A673 (cell line): ENCODE data around the gene PELI1. TPM values are rescaled to one million over a fixed set of nuclear protein-coding genes. Genes with fewer than 3 reads are reported as not detected.
"Not testable (repeated sequence)": the region's sequence is repeated elsewhere in the genome, so short reads cannot be mapped to it uniquely, and the experiment has no call there.

Source experiments
- BruUV-seq: library from RNA; stranded (reverse); fragments of 400-500 nt; replicated peaks from 2 replicates; lab custom pipeline; 2021; lab: Mats Ljungman, UMichigan
- CTCF ChIA-PET: fragments of 300-600 bp; sonication (Branson Sonifier 250); formaldehyde crosslinking; loops from one replicate; lab custom pipeline; 2022; ENCODE audit warnings: antibody characterized with exemption; lab: Charles Lee
- POLR2A ChIA-PET: fragments of 300-600 bp; sonication (Branson Sonifier 250); formaldehyde crosslinking; loops from one replicate; lab custom pipeline; 2022; ENCODE audit warnings: antibody characterized with exemption; ENCODE audit not compliant: low non-redundant PET; lab: Charles Lee
- DNase-seq: peaks from one replicate; pipeline ENCODE4 v3.0.0-alpha.2; 2015; ENCODE audit warnings: low spot score
- H3K27ac ChIP-seq: fragments of 200-600 bp; sonication (generic); 2 replicates; pipeline ENCODE4 v1.5.1; 2016; ENCODE audit warnings: mixed run types, low read depth, mild to moderate bottlenecking, mixed read lengths, antibody characterized with exemption, low read length; ENCODE audit not compliant: poor library complexity, severe bottlenecking
- H3K27me3 ChIP-seq: fragments of 200-600 bp; sonication (generic); replicated peaks from 2 replicates; pipeline ENCODE4 v1.6.1; 2017; ENCODE audit warnings: mixed run types, low read depth, mild to moderate bottlenecking, mixed read lengths, antibody characterized with exemption, low read length; ENCODE audit not compliant: insufficient read depth, poor library complexity
- H3K36me3 ChIP-seq: fragments of 200-600 bp; sonication (generic); 2 replicates; pipeline ENCODE4 v1.6.1; 2016; ENCODE audit warnings: mixed run types, mild to moderate bottlenecking, mixed read lengths, antibody characterized with exemption, low read length; ENCODE audit not compliant: insufficient read depth, poor library complexity, severe bottlenecking
- H3K4me1 ChIP-seq: fragments of 200-600 bp; sonication (generic); 2 replicates; pipeline ENCODE4 v1.6.1; 2017; ENCODE audit warnings: mixed run types, mild to moderate bottlenecking, mixed read lengths, antibody characterized with exemption, low read length; ENCODE audit not compliant: insufficient read depth, poor library complexity, severe bottlenecking
- H3K4me3 ChIP-seq: fragments of 200-600 bp; sonication (generic); 2 replicates; pipeline ENCODE4 v1.5.1; 2016; ENCODE audit warnings: low read depth, mixed run types, mild to moderate bottlenecking, mixed read lengths, low read length; ENCODE audit not compliant: poor library complexity, severe bottlenecking
- H3K9me3 ChIP-seq: fragments of 200-600 bp; sonication (generic); 2 replicates; pipeline ENCODE4 v1.6.1; 2016; ENCODE audit warnings: mixed run types, low read depth, mild to moderate bottlenecking, mixed read lengths, antibody characterized with exemption, low read length; ENCODE audit not compliant: poor library complexity, severe bottlenecking
- CTCF ChIP-seq: fragments of 300-800, 200-600 bp; sonication (generic); conservative IDR thresholded peaks from 2 replicates; pipeline ENCODE4 v1.5.1; 2017; ENCODE audit warnings: low read depth, mild to moderate bottlenecking, antibody characterized with exemption, low read length, moderate library complexity, mixed read lengths
- EZH2 ChIP-seq: fragments of 200-600 bp; sonication (generic); IDR thresholded peaks from 2 replicates; pipeline ENCODE4 v1.6.1; 2017; ENCODE audit warnings: borderline replicate concordance, low read depth, mild to moderate bottlenecking, mixed read lengths, antibody characterized with exemption, low read length; ENCODE audit not compliant: poor library complexity, severe bottlenecking
- intact Hi-C: fragments of 100-400 bp; cut with micrococcal nuclease; formaldehyde crosslinking; loops from one replicate; pipeline ENCODE4 v1.10.0; 2022; ENCODE audit not compliant: unreplicated experiment
- total RNA-seq: library from RNA; stranded (reverse); gene quantifications from 2 replicates; pipeline ENCODE4 v1.2.3, GENCODE V29; 2021

Gene PELI1
- total RNA-seq, 1 experiment from 2014 or later, result 35.1 TPM

DNA sequence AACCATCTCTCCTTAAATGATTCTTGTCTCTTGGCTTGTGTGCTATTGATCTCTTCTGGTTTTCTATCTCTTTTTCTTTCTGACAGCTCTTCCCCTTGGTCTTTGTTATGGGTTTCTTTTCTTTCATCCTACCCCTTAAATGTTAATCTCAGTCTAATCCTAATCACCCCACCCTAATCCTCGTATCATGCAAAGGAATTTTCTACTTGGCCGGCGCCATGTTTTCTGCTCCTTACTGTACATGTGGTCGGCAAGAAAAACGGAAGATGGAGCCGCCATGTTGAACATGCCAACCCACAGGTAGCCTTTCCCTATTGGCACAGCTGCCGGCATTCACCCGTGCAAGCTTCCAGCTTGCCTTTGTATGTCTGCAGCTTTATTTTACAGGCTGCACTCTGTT is 63.2 kb downstream of the PELI1 start:
- no TSS peak for BruUV-seq
- H3K36me3 ChIP-seq, result no peaks in the 10 kb centered on the region
- no peaks in the 10 kb centered on the region for H3K9me3 ChIP-seq
- H3K27ac ChIP-seq, result no peak overlapping the region
- POLR2A ChIA-PET, result no interaction called here
- H3K4me3 ChIP-seq, result no peak overlapping the region
- no peaks in the 10 kb centered on the region for H3K4me1 ChIP-seq
- CTCF ChIA-PET, result no interaction called here
- H3K27me3 ChIP-seq, result no peaks in the 10 kb centered on the region
- intact Hi-C loops, result no loop called here
- DNase-seq, result no peak
- no peak for TF ChIP-seq EZH2
- no peak for TF ChIP-seq CTCF

DNA sequence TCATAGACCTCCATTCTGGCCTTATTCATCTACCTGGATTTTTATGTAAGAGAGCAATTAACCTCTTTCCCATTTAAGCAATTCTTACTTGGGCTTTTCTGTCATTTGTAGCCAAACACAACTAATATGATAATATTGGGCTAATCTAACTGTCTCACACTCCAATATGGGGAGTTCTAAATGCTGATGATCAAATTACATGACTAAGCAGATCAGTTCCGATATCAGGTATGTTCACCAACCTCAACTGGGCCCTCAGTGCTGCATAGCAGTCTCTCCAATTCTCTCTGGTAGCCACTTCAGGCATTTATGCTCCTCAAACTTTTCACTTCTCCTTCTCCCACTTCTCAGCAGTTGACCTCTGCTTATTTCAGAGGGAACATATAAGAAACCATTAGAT is 64.0 kb downstream of the PELI1 start:
- ChIA-PET POLR2A (no interaction called here), CTCF (no interaction called here)
- Histone ChIP-seq H3K9me3 (no peaks in the 10 kb centered on the region), H3K4me1 (no peaks in the 10 kb centered on the region), H3K36me3 (no peaks in the 10 kb centered on the region), H3K27ac (no peak overlapping the region), H3K4me3 (no peak overlapping the region), H3K27me3 (no peaks in the 10 kb centered on the region)
- BruUV-seq, result no TSS peak
- TF ChIP-seq EZH2 (no peak), CTCF (no peak)
- intact Hi-C loops, result no loop called here
- DNase-seq, result no peak

DNA sequence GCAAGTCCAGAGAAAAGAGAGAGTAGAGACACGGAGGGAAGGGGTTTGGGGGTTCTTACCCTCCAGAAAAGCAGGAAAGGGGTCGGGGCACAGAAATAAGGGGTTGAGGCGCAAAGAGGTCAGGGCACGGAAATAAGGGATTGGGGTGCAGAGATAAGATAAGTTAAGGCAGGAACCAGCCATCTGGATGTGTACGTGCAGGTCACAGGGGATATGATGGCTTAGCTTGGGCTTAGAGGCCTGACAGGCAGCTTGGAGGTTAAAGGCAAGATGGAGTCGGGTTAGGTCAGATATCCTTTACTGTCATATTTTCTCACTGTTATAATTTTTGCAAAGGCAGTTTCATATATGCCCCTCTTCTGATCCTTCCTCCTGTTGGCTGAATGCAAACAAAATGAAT is 64.5 kb downstream of the PELI1 start:
- CTCF ChIA-PET, H3K27me3 ChIP-seq, H3K4me3 ChIP-seq, intact Hi-C loops, DNase-seq, BruUV-seq, H3K27ac ChIP-seq, H3K4me1 ChIP-seq, POLR2A ChIA-PET, H3K36me3 ChIP-seq, H3K9me3 ChIP-seq: not testable (repeated sequence)

GRCh38 chr2:64076828-64077227 is 67.4 kb downstream of the PELI1 start:
- BruUV-seq, POLR2A ChIA-PET, H3K36me3 ChIP-seq, H3K9me3 ChIP-seq, CTCF ChIA-PET, H3K27me3 ChIP-seq, H3K4me1 ChIP-seq, intact Hi-C loops, DNase-seq, H3K27ac ChIP-seq, H3K4me3 ChIP-seq: not testable (repeated sequence)

GRCh38 chr2:64074616-64075015 is 69.6 kb downstream of the PELI1 start:
- POLR2A ChIA-PET, H3K27me3 ChIP-seq, H3K4me1 ChIP-seq, CTCF ChIA-PET, H3K9me3 ChIP-seq, H3K27ac ChIP-seq, H3K36me3 ChIP-seq, DNase-seq, BruUV-seq, intact Hi-C loops, H3K4me3 ChIP-seq: not testable (repeated sequence)
